Heart left ventricle (tissue), 16 donors: ENCODE measurements around the gene DKKL1. TPM values are rescaled to one million over a fixed set of nuclear protein-coding genes. Genes with fewer than 3 reads are reported as not detected.
"Not testable (repeated sequence)": the region's sequence is repeated elsewhere in the genome, so short reads cannot be mapped to it uniquely, and the experiment has no call there.

Experiments
- ATAC-seq, 4 donors: fragments of 200-7000 bp; cut with Tn5 transposase; one replicate each; pipeline ENCODE4 v1.9.1; 2020 to 2022; ENCODE audit warnings: moderate library complexity in 4 of 4, mild to moderate bottlenecking in 3 of 4, moderate number of reproducible peaks in 1 of 4
- DNase-seq, 5 donors: peaks; one replicate each; pipeline ENCODE4 v3.0.0-alpha.2; 2020
- H3K27ac ChIP-seq, 12 donors: fragments of 200-600 bp; sonication (generic) in 4 of 12; one replicate each; pipeline versions ENCODE4 v1.5.0 to v1.8.0; 2016 to 2022; ENCODE audit warnings: mild to moderate bottlenecking in 2 of 12
- H3K27me3 ChIP-seq, 9 donors: fragments of 200-600 bp; sonication (generic) in 2 of 9; one replicate each; pipeline versions ENCODE4 v1.5.1 to v1.8.0; 2016 to 2022; ENCODE audit warnings: mild to moderate bottlenecking in 3 of 9
- H3K36me3 ChIP-seq, 9 donors: fragments of 200-600 bp; sonication (generic) in 2 of 9; one replicate each; pipeline versions ENCODE4 v1.5.0 to v1.8.0; 2018 to 2022; ENCODE audit warnings: mild to moderate bottlenecking in 2 of 9
- H3K4me1 ChIP-seq, 12 donors: fragments of 200-600 bp; sonication (generic) in 4 of 12; one replicate each; pipeline versions ENCODE4 v1.5.0 to v1.8.0; 2016 to 2022; ENCODE audit warnings: mild to moderate bottlenecking in 3 of 12
- H3K4me3 ChIP-seq, 12 donors: fragments of 200-600 bp; sonication (generic) in 4 of 12; one replicate each; pipeline versions ENCODE4 v1.5.0 to v1.8.0; 2017 to 2022; ENCODE audit warnings: mild to moderate bottlenecking in 9 of 12, moderate library complexity in 4 of 12
- H3K9me3 ChIP-seq, 12 donors: fragments of 200-600 bp; sonication (generic) in 4 of 12; one replicate each; pipeline versions ENCODE4 v1.5.0 to v1.8.0; 2016 to 2022; ENCODE audit warnings: mild to moderate bottlenecking in 1 of 12
- POLR2A ChIP-seq, 2 donors: fragments of 450-650 bp; IDR thresholded peaks; one replicate each; pipeline ENCODE4 v1.6.1; 2017; ENCODE audit warnings: antibody characterized with exemption in 2 of 2, mild to moderate bottlenecking in 2 of 2, moderate library complexity in 2 of 2
- WGBS, 4 donors: extraction: QIAGEN DNeasy Blood & Tissue Kit in 2 of 4; methylation state at CpG; one replicate each; pipeline versions ENCODE4 v1.1.5 to v1.1.7; 2013 to 2018; 5-methylcytosine and 5-hydroxymethylcytosine counted together
- intact Hi-C, 10 donors: fragments of 100-400 bp; cut with DNase I; formaldehyde crosslinking; loops; one replicate each; pipeline versions ENCODE4 v1.11.1 to v1.14.2; 2022
- polyA plus RNA-seq, 2 donors: library from polyadenylated mRNA; stranded (reverse); fragments of 200-250 nt; gene quantifications; one replicate each; pipeline ENCODE4 v1.2.3, GENCODE V29; 2013
- total RNA-seq, 9 donors: library from RNA; depleted of rRNA in 2 of 9; stranded (reverse); fragments of >200 nt in 2 of 9; fragmentation: NEBNext Ultra II Directional in 3 of 9; extraction: Animal tissue kit (Norgen Biotek cat#: 25700) in 3 of 9; gene quantifications; one replicate each; pipeline versions ENCODE4 v1.1.0 to v1.2.4, GENCODE V29; 2016 to 2023
- TF ChIP-seq, protein P1 (sequence below), 12 donors: fragments of 200-600 bp; sonication (generic) in 4 of 12; IDR thresholded peaks; one replicate each; pipeline versions ENCODE4 v1.5.0 to v1.8.0; 2018 to 2022; ENCODE audit warnings: antibody characterized with exemption in 12 of 12, mild to moderate bottlenecking in 5 of 12
- donor health status: ischemic (EF 13 %, LVEDD 7.1; RV severe dilation, severe dysfunction).
- donor health status: healthy with polysubstance abuse.
- donor health status: DM: no; HTN: yes; CAD: no.
- donor health status: DM: no; HTN: no; CAD: no.
- donor health status: ischemic (EF 25% LVEDD 6.9; RV normal size, moderate dysfunction).
- donor health status: ischemic (EF 25% LVEDD 5.7; RV mildly dilated, moderate dysfunction).
- donor health status: healthy.
- donor health status: DM: yes; HTN: yes; CAD: no.
- donor health status: ischemic (EF 35%, LVEDD 5.7; RV mildly dilated, moderate dysfunction).
- donor health status: nonischemic (EF 11% LVEDD 7.7; RV severe dilation, severe dysfunction).
- donor health status: DM: yes; HTN: yes; CAD: no.
- donor health status: PGD.
- donor health status: ischemic (EF 29% LVEDD 5.4; RV normal size, mild dysfunction).
- donor health status: nonischemic (EF 23%, LVEDD 6.1; RV moderate dilation, normal function).

The DKKL1 gene
- total and polyA plus RNA-seq, 11 donors = 0.24 to 0.51 TPM; not detected in 9

GRCh38 chr19:49324801-49325576 lies 38.7 kb upstream of the DKKL1 start, which contains the start of gene SLC6A16:
TSS of gene SLC6A16 (minus strand) at chr19:49325191. CDS start at chr19:49311347, 13,844 bp downstream.
- no peak for DNase-seq
- Histone ChIP-seq H3K4me1 (peaks cover 0 to 14% (median 0%) of the 10 kb centered on the region in 12 donors), H3K27me3 (no peaks in the 10 kb centered on the region), H3K27ac (no peak within 1 kb of the TSS), H3K9me3 (peaks cover 0 to 33% (median 3%) of the 10 kb centered on the region in 12 donors), H3K36me3 (peaks cover 0 to 7% (median 0%) of the 10 kb centered on the region in 9 donors), H3K4me3 (no peak within 1 kb of the TSS)
- 93 to 96% (median 94%) methylated on average over 38 of the region's 38 CpGs for WGBS, 4 donors
- ATAC-seq = peak in 2 of 4 donors; percentile 7 to 45
- intact Hi-C loops = no loop called here
- TF ChIP-seq, protein P1, sequence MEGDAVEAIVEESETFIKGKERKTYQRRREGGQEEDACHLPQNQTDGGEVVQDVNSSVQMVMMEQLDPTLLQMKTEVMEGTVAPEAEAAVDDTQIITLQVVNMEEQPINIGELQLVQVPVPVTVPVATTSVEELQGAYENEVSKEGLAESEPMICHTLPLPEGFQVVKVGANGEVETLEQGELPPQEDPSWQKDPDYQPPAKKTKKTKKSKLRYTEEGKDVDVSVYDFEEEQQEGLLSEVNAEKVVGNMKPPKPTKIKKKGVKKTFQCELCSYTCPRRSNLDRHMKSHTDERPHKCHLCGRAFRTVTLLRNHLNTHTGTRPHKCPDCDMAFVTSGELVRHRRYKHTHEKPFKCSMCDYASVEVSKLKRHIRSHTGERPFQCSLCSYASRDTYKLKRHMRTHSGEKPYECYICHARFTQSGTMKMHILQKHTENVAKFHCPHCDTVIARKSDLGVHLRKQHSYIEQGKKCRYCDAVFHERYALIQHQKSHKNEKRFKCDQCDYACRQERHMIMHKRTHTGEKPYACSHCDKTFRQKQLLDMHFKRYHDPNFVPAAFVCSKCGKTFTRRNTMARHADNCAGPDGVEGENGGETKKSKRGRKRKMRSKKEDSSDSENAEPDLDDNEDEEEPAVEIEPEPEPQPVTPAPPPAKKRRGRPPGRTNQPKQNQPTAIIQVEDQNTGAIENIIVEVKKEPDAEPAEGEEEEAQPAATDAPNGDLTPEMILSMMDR (IDR thresholded peaks at IDR 0.05) = no peak
- TF ChIP-seq POLR2A (IDR thresholded peaks at IDR 0.05) = no peak

GRCh38 chr19:49325756-49326155 lies 37.9 kb upstream of the DKKL1 start:
- Histone ChIP-seq H3K4me1 (peaks cover 0 to 14% (median 0%) of the 10 kb centered on the region in 12 donors), H3K9me3 (peaks cover 0 to 28% (median 3%) of the 10 kb centered on the region in 12 donors)
- WGBS, 4 donors = 94 to 97% (median 96%) methylated on average over 13 of the region's 13 CpGs
- intact Hi-C loops, ATAC-seq, H3K4me3 ChIP-seq, H3K36me3 ChIP-seq, H3K27ac ChIP-seq, DNase-seq, H3K27me3 ChIP-seq: not testable (repeated sequence)

DNA sequence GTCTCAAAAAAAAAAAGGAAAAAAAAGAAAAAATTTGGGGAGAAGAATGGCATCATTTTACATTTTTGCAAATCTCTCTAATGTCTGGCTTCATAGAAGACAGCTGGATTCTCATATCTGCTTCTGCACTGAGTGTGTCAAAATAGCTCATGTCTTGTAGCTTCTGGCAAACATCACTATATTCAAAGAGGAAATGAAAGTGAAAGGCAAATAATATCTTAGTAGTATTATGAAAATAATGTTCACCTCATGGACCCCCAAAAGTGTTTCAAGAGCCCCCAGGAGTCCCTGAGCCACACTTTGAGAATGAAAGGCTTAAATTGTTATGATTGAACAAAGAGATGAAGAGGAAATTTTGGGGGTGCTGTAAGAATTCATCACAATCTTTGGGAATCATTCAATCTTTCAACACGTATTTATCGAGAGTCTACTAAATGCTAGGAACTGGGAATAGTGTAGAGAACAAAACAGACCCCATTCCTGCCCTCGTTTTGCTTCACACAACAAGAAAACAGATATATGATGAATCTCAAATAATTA lies 37.4 kb upstream of the DKKL1 start:
- ATAC-seq (no peak), DNase-seq (no peak)
- no peak overlapping the region for H3K4me3 ChIP-seq
- intact Hi-C loops = no loop called here
- H3K27me3 ChIP-seq = no peaks in the 10 kb centered on the region
- H3K36me3 ChIP-seq = peaks cover 0 to 7% (median 0%) of the 10 kb centered on the region in 9 donors
- TF ChIP-seq POLR2A (IDR thresholded peaks at IDR 0.05) = no peak
- TF ChIP-seq, protein P1 (IDR thresholded peaks at IDR 0.05) = no peak
- WGBS, 4 donors = 86 to 94% (median 89%) methylated on average over 3 of the region's 3 CpGs
- peaks cover 0 to 18% (median 0%) of the 10 kb centered on the region in 12 donors for H3K4me1 ChIP-seq
- H3K27ac ChIP-seq = no peak overlapping the region
- H3K9me3 ChIP-seq = peaks cover 0 to 23% (median 3%) of the 10 kb centered on the region in 12 donors

DNA sequence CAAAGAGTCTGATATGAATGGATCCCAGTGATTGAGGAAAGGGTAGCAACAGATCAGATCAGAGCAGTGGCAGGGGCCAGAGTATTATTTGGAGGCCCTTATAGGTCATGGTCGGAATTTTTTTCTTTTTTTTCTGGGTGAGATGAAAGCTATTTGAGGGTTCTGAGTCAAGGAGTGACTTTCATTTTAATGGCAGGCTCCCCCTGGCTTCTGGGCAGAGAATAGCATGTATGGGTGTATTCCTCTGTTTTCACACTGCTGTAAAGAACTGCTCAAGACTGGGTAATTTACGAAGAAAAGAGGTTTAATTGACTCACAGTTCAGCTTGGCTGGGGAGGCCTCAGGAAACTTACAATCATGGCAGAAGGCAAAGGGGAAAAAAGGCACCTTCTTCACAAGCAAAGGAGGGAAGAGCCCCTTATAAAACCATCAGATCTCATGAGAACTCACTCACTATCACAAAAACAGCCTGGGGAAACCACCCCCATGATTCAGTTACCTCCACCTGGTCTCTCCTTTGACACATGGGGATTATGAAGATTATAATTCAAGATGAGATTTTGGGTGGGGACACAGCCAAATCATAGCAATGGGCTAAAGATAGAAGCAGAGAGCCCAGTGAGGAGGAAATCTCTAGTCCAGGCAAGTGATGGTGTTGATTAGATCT lies 35.7 kb upstream of the DKKL1 start:
- H3K9me3 ChIP-seq = peaks cover 0 to 7% (median 1%) of the 10 kb centered on the region in 12 donors
- no peak overlapping the region for H3K27ac ChIP-seq
- ATAC-seq (no peak), DNase-seq (no peak)
- peaks cover 0 to 27% (median 0%) of the 10 kb centered on the region in 12 donors for H3K4me1 ChIP-seq
- intact Hi-C loops = no loop called here
- WGBS, 4 donors = 57 to 70% (median 62%) methylated on average over 2 of the region's 2 CpGs
- H3K4me3 ChIP-seq = no peak overlapping the region
- TF ChIP-seq POLR2A (IDR thresholded peaks at IDR 0.05) = no peak
- TF ChIP-seq, protein P1 (IDR thresholded peaks at IDR 0.05) = peak; percentile 31 to 69 (median 58)
- peaks cover 0 to 5% (median 0%) of the 10 kb centered on the region in 9 donors for H3K36me3 ChIP-seq
- H3K27me3 ChIP-seq = no peaks in the 10 kb centered on the region
